GM12875 (cell line): ENCODE data around the gene RFX8.

Source experiments
- H3K4me3 ChIP-seq: one replicate; pipeline ENCODE4 v1.5.1; 2011; ENCODE audit warnings: low read depth, low read length, control low read depth
- TF ChIP-seq, protein P1 (sequence below): IDR thresholded peaks from 2 replicates; pipeline ENCODE4 v1.5.1; 2011; ENCODE audit warnings: low read depth, mild to moderate bottlenecking, control low read depth, inconsistent platforms, low read length, moderate library complexity, borderline replicate concordance; ENCODE audit not compliant: insufficient read depth

The RFX8 gene

DNA sequence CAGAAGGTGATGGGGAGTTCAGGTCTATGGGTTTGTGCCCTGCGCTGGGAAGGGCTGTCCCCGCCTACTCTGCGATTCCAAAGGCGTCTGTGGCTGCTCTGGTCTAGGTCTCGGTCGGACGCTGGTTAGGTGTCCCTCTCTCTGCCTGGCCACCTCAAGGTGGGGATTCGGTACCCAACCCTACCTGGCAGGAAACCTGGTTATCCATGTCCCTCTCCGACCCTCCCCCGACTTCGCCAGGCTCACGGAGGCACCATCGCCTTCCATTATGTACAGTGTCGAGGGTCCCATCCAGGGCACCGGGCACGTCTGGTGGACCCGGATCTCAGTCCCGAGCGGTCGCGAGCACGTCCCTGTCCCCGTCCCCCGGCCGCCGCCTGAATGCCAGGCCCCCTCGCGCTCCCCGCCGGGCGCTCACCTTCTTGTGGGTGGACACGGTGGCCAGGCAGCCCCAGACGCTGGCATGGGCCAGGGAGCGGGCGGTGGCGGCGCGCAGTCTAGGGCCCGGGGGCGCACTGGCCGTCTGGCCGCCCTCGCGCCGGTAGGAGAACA lies 88.2 kb downstream of the RFX8 start:
- TF ChIP-seq, protein P1, sequence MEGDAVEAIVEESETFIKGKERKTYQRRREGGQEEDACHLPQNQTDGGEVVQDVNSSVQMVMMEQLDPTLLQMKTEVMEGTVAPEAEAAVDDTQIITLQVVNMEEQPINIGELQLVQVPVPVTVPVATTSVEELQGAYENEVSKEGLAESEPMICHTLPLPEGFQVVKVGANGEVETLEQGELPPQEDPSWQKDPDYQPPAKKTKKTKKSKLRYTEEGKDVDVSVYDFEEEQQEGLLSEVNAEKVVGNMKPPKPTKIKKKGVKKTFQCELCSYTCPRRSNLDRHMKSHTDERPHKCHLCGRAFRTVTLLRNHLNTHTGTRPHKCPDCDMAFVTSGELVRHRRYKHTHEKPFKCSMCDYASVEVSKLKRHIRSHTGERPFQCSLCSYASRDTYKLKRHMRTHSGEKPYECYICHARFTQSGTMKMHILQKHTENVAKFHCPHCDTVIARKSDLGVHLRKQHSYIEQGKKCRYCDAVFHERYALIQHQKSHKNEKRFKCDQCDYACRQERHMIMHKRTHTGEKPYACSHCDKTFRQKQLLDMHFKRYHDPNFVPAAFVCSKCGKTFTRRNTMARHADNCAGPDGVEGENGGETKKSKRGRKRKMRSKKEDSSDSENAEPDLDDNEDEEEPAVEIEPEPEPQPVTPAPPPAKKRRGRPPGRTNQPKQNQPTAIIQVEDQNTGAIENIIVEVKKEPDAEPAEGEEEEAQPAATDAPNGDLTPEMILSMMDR, result no peak
- H3K4me3 ChIP-seq, result no peak overlapping the region

DNA sequence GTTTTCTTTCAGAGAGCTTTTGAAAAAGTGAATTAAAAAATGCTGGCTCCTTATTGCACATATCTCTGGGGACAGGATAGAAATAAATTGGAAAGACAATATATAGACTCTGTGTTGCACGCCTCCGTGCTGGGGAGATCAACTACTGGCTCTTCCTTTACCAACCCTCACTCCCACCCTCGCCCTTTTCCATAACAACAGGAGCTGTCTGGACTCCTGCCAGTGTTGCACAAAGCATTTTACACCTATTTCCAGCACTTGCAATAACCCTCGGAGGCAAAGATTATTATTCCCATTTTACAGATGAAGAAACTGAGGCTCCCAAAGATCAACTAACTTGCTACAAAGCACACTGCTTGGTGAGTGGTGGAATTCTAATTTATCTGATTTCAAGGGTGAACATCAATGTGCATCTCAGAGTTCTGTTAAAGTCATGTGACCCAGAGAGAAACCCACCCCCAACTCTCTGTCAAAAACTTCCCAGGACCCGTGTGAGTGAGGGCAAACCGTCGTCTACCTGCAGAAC lies 91.8 kb downstream of the RFX8 start:
- H3K4me3 ChIP-seq, result no peak overlapping the region
- TF ChIP-seq, protein P1, result no peak

DNA sequence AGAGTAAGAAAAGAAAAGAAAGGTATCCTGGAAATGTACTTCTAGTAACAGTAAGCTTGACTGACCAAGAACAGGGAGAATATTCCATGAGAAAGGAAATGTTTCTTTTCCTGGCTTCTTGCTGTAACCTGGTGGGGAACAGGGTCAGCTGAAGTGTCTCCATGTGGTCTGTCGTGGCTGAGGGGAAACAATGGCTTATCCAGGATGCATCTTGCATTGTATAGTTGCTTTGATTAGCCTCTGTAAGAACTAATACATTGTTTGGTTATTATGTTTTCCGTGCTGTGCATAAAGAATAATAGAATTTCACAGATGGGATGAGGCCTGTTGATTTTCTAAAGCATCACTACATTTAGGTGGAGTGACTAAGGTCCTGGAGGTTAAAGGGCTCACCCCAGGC lies 92.5 kb downstream of the RFX8 start:
- H3K4me3 ChIP-seq, result no peak overlapping the region
- TF ChIP-seq, protein P1, result no peak

DNA sequence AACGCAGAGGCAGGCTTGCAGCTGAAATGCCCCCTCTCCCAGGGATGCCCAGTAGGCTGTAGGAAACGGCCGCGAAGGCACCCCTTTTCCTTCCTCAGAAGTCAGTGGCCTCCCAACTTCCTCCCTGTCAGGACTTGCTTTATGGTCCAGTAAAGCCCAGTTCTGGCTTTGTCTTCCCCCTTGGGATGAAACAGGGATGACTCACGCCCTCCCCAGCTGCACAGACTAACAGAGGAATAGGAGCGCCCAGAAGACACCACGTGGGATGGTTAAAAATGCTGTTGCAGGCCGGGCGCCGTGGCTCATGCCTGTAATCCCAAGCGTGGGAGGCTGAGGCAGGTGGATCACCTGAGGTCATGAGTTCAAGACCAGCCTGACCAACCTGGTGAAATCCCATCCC lies 94.5 kb downstream of the RFX8 start:
- H3K4me3 ChIP-seq, result no peak overlapping the region
- TF ChIP-seq, protein P1, result no peak

DNA sequence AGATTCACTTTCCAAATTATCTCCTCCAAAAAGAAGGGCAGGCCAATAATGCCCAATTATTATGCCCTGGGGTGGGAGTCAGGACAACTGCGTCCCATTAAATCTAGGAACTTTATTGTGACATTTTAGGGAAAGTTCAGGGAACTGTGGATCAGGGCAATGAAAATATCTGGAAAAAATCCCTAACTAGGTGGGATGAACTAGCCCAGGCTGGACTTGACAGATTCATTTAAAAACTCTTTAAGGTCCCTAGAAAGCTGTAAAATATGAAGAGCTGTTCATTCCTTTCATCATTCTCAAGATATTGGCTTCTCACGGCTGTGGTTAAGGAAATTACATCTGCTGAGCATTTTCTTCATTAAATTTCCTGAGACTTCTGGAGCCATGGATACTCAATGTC lies 95.8 kb downstream of the RFX8 start:
- no peak overlapping the region for H3K4me3 ChIP-seq
- TF ChIP-seq, protein P1, result no peak

DNA sequence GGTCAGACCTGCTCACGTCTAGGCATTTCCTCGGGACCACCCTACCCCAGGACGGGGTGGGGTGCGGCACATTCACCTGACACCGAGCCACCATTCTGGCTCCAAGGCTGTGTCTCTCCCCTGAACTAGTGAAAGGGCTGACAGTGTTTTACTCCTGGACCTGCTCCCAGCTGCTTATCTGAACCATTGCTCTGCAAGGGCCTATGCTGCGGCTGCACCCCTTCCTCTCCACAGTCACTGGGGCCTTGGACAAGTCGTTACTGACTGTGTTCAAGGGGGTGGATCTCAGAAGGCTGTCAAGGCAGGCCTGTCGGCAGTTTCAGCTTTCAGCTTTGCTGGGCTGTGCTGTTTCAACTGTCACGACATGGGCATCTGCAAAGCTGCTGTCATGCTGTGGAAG lies 99.3 kb downstream of the RFX8 start:
- H3K4me3 ChIP-seq, result no peak overlapping the region
- TF ChIP-seq, protein P1, result no peak

DNA sequence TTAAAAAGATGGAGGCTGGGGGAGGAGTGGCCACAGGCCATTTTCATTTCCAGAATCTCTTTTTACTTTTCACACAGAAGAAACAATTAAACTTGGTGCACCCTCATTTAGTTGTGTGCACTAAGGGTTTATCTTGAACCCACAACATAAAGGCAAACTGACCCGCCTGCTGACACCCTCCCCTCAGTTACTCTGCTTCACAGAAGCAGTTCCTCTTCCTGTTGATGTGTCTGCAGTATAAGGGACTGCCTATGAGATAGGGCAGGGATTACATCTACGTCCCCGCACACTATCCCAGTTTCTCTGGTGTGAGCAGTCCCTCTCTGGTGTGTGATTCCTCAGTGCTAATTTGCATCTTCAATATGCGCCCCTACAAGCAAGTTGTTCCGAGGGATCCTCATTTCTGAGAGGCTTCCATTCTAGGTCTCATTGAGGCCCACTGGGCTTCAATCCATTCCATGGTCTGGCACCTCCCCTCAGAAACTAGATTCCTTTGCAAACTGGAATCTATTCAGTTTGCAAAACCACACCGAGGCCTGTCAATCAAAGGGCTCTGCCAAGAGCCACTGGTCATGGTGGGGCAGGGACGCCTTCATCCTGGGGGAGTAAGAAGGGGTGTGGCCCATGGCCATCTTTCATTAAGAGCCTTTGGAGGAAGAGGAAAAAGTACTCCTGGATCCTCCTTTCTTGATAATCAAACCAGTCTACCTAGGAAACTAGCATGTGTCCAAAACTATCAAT lies 99.9 kb downstream of the RFX8 start:
- H3K4me3 ChIP-seq, result no peak overlapping the region
- TF ChIP-seq, protein P1, result no peak
